Retinal pigment epithelial cell (primary cell): Measurements from ENCODE around the gene PLEKHA3.

Experiments
- DNase-seq: peaks from one replicate; pipeline ENCODE4 v3.0.0-alpha.2; 2010; ENCODE audit warnings: low read depth
- H3K4me3 ChIP-seq: 2 replicates; pipeline ENCODE4 v1.5.1; 2011; ENCODE audit warnings: mild to moderate bottlenecking, low read length, control low read depth, moderate library complexity
- CTCF ChIP-seq: conservative IDR thresholded peaks from 2 replicates; pipeline ENCODE4 v1.5.1; 2011; ENCODE audit warnings: low read depth, low read length, control low read depth, inconsistent platforms

The PLEKHA3 gene

GRCh38 chr2:178510384-178510783 lies 30.1 kb downstream of the PLEKHA3 start:
- no peak for DNase-seq
- no peak for TF ChIP-seq CTCF
- no peak overlapping the region for H3K4me3 ChIP-seq

- no peak overlapping the region for H3K4me3 ChIP-seq
- no peak for DNase-seq
- no peak for TF ChIP-seq CTCF
Observed at GRCh38 chr2:178512484-178512883, 32.2 kb downstream of the PLEKHA3 start.

GRCh38 chr2:178513876-178514275 lies 33.6 kb downstream of the PLEKHA3 start:
- H3K4me3 ChIP-seq, result no peak overlapping the region
- no peak for TF ChIP-seq CTCF
- DNase-seq, result no peak

GRCh38 chr2:178514664-178515063 lies 34.4 kb downstream of the PLEKHA3 start:
- no peak for DNase-seq
- H3K4me3 ChIP-seq, result no peak overlapping the region
- TF ChIP-seq CTCF, result no peak

- no peak for DNase-seq
- no peak for TF ChIP-seq CTCF
- H3K4me3 ChIP-seq, result no peak overlapping the region
Observed at GRCh38 chr2:178517496-178517895, 37.2 kb downstream of the PLEKHA3 start.

- TF ChIP-seq CTCF, result no peak
- no peak for DNase-seq
- H3K4me3 ChIP-seq, result no peak overlapping the region
Observed at GRCh38 chr2:178521304-178522150, 41.3 kb downstream of the PLEKHA3 start.

- peak overlapping the region; percentile 71 for H3K4me3 ChIP-seq
- peak; percentile 22 for DNase-seq
- TF ChIP-seq CTCF, result peak; percentile 81
Observed at GRCh38 chr2:178522950-178523595, 42.8 kb downstream of the PLEKHA3 start.
